Middle frontal gyrus (tissue), 1 donor: ENCODE measurements around the gene HSPA1B.
"Not testable (repeated sequence)": the region's sequence is repeated elsewhere in the genome, so short reads cannot be mapped to it uniquely, and the experiment has no call there.

Source experiments
- DNase-seq: peaks from one replicate; pipeline ENCODE4 v3.0.0-alpha.2; 2015; ENCODE audit warnings: low spot score; ENCODE audit errors: extremely low spot score

Gene HSPA1B

DNA sequence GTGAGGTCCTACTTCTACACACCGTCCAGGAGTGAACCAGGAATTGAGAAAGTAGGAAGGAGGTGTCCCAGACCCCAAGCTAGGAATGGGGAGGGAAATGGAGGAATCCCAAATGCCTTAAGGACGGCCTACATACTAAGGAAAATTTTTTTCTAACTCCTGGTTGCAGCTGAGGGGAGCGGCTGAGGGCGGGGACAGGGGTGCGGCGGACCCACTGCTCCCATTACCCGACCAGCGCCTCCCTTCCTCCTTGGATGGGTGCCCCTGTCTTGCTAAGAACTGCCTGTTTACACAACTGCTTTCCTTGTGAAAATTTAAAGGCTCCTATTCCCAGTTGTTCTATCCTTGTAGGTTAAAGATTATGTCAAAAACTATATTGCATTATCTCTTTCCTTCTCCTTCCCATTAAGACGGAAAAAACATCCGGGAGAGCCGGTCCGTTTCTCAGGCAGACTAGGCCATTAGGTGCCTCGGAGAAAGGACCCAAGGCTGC lies 699 bp upstream of the HSPA1B start:
- DNase-seq = no peak

DNA sequence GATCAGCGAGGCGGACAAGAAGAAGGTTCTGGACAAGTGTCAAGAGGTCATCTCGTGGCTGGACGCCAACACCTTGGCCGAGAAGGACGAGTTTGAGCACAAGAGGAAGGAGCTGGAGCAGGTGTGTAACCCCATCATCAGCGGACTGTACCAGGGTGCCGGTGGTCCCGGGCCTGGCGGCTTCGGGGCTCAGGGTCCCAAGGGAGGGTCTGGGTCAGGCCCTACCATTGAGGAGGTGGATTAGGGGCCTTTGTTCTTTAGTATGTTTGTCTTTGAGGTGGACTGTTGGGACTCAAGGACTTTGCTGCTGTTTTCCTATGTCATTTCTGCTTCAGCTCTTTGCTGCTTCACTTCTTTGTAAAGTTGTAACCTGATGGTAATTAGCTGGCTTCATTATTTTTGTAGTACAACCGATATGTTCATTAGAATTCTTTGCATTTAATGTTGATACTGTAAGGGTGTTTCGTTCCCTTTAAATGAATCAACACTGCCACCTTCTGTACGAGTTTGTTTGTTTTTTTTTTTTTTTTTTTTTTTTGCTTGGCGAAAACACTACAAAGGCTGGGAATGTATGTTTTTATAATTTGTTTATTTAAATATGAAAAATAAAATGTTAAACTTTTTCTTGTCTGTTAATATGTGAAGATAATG lies 2.2 kb downstream of the HSPA1B start:
- no peak for DNase-seq

DNA sequence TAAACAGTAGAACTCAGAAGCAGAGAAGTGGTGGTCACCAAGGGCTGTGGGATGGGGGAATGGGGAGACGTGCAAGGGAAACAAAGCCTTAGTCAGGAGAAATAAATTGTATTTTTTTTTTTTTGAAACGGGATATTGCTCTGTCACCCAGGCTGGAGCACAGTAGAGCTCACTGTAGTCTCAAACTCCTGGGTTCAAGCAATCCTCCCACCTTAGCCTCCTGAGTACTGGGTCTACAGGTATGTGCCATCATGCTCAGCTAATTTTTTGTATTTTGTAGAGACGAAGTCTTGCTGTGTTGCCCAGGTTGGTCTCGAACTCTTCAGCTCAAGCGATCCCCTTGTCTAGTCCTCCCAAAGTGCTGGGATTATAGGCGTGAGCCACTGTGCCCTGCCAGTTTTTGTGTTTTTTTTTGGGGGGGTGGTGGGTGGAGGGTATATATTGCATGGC lies 3.4 kb downstream of the HSPA1B start:
- DNase-seq = no peak

DNA sequence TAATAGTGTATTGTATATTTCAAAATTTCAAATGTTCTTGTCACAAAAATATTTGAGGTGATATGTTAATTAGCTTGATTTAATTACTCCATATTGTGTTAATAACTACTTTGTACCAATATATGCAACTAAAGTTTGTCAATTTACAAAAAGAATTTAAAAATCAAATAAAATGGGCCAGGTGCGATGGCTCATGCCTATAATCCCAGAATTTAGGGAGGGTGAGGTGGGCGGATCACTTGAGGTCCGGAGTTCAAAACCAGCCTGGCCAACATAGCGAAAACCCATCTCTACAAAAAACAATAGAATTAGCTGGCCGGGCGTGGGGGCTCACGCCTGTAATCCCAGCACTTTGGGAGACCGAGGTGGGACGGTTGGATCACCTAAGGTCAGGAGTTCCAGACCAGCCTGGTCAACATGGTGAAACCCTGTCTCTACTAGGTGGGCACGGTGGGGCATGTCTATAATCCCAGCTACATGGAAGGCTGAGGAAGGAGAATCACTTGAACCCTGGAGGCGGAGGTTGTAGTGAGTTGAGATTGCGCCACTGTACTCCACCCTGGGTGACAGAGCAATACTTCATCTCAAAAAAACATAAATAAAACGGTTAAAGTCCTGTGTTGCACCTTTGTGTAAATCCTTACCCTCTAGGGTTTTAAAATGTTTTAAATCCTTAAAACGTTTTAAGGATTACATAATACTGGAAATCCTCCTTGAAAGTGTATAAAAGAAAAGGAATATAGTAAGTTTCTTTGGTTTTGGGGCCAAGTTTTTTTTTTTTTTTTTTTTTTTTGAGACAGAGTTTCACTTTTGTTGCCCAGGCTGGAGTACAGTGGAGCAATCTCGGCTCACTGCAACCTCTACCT lies 4.0 kb downstream of the HSPA1B start:
- DNase-seq = no peak

DNA sequence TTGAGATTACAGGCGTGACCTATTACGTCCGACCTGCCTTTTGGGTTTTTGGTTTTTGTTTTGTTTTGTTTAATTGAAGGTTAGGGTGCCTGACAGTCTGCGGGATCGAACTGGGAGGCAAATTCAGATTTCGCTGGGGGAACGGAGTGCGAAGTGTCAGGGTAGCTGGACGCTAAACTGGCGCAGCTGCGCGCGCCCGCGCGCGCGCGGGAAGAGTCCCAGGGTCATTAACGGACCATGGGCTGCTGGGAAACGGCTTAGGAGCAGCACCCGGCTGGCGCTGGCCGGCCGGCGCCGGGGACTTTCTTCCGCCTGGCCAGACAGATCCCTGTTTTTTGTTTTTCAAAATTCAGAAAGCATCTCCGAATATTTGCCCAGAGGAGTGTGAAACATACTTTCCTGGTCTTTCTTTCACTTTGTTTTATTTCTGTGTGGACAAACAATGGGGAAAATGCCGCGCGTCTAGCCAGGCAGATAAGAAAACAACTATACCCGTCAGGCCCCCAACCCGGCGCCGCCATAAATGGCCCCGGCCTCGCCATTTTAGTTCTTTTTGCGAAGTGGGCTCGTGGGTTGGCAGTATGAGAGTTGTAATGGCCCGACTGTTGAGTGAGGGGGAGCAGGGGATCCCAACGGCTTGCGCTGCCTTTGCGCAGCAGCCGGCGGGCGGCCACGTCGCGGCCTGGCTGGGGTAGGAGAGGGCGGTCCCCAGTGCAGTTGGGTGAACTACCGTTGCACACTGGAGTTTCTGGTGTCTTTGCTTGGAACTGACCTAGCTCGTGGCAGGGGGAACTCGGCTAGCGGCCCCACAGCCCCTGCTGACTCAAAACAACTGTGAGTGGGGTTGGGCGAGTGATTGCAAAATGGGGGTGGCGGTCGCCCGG lies 7.1 kb downstream of the HSPA1B start:
- DNase-seq = peak; percentile 78

DNA sequence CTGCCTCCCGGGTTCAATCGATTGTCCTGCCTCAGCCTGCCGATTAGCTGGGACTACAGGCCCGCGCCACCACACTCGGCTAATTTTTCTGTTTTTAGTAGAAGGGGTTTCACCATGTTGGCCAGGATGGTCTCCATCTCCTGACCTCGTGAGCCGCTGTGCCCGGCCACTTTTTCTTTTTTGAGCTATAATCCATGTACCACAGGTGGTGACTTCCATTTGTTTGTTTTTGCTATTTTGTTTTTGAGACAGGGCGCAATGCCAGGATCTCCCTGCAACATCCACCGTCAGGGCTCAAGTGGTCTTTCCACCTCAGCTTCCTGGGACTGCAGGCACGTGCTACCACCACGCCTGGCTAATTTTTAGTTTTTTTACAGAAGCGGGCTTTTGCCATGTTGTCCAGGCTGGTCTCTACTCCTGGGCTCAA lies 8.5 kb downstream of the HSPA1B start:
- DNase-seq = no peak

DNA sequence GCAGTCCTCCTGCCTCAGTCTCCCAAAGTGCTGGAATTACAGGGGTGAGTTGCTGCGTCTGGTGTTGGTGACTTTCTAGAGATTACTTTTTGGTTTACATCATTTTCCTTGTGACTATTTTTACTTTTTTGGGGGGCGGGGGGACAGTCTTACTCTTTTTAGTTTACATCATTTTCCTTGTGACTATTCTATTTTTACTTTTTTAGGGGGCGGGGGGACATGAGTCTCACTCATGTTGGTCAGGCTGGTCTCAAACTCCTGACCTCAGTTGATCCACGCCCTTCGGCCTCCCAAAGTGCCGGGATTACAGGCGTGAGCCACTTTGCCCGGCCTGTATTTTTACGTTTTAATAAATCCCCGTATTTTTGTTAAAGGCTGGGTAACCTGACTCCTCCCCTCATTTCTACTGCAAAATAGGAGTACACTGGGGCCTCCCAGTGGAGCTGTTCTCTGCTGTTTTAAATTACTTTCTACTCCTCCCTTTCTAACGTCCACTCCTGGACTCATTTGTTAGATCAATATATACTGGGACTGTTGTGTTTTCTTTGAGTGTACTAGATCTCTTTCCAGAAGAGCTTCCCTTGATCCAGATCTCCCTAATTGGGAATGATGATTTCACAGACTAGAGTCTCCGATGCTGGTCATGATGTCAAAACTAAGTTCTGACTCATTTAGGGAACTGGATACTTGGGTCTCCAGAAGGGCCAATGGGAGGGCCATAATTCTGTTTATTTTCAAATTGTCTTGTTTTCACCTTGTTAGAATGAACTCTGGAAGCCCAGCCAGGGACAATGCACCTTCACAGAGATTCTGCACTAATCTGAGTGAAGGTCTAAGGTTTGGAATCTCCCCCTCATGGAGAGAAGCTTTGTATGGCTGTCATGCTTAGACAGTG lies 9.2 kb downstream of the HSPA1B start:
- DNase-seq = no peak

DNA sequence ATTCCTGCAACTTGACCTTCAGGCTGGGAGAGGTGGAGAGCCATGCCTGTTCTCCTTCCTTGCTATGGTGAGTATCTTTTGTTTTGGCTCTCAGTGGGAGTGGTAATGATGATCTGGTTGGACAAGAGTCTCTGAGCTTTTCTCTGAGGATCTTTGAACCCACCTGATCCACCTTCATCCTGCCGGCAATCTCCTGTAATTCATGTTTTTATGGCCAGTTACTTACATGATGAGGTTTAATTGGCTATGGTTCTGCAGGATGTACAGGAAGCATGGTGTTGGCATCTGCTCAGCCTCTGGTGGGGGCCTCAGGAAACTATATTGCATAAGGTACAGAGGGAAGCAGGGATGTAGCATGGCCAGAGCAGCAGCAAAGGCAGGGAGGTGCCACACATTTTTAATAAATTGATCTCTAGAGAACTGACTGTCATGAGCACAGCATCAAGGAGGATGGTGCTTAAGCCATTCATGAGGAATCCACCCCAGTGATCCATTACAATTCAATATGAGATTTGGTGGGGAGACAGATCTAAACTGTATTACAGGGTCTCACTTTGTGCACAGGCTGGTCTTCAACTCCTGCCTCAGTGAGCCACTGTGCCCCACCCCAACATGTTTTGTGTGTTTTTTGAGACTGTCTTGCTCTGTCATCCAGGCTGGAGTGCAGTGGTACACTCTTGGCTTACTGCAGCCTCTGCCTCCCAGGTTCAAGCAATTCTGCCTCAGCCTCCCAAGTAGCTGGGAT lies 10.0 kb downstream of the HSPA1B start:
- DNase-seq = no peak

DNA sequence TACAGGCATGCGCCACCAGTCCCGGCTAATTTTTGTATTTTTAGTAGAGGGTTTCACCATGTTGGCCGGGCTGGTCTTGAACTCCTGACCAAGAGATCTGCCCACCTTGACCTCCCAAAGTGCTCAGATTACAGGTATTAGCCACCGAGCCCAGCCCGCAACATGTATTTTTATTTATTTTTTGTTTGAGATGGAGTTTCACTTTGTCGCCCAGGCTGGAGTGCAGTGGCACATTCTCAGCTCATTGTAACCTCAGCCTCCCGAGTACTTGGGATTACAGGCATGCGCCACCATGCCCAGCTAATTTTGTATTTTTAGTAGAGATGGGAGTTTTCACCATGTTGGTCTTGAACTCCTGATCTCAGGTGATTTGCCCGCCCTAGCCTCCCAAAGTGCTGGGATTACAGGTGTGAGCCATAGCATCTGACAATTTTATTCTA lies 10.6 kb downstream of the HSPA1B start:
- DNase-seq = not testable (repeated sequence)

DNA sequence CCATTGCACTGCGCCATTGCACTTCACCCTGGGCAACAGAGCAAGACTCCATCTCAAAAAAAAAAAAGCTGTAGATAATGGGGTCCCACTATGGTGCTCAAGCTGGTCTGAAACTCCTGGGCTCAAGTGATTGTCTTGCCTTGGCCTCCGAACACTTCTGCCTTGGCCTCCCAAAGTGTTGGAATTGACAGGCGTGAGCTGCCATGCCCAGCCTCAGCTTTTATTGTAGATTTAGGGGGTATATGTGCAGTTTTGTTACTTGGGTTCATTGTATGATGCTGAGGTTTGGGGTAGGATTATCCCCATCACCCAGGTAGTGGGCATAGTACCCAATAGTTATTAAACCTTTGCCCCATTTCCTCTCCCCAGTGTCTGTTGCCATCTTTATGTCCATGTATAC lies 11.4 kb downstream of the HSPA1B start:
- DNase-seq = no peak

DNA sequence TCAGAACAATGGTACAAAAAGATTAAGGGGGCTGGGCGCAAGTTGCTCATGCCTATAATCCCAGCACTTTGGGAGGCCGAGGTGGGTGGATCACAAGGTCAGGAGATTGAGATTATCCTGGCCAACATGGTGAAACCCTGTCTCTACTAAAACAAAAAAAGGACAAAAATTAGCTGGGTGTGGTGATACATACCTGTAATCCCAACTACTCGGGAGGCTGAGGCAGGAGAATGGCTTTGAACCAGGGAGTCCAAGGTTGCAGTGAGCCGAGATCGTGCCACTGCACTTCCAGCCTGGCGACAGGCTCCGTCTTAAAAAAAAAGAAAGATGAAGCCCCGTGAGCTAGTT lies 12.2 kb downstream of the HSPA1B start:
- not testable (repeated sequence) for DNase-seq

DNA sequence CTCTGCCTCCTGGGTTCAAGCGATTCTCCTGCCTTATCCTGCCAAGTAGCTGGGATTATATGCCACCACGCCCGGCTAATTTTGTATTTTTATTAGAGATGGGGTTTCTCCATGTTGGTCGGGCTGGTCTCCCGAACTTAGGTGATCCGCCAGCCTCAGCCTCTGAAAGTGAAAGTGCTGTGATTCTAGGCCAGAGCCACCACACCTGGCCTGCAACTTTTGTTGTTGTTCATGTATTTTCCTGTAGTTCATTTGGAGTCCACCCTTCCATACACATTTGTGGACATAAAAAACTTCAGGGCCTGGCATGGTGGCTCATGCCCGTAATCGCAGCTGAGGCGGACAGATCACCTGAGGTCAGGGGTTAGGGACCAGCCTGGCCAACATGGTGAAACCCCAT lies 14.5 kb downstream of the HSPA1B start:
- DNase-seq = no peak

DNA sequence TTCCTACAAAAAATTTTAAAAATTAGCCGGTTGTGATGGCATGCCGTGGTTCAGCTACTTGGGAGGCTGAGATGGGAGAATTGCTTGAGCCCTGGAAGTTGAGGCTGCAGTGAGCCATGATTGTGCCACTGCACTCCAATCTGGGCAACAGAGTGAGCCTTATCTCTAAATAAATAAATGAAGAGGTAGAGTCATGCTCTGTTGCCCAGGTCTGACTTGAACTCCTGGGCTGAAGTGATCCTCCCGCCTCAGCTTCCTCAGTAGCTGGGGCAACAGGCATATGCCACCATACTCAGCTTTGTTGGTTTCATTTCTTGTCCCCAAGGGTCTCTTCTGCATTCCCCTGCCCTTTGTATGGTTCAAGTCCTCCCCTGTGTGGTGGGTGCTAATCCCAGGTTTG lies 17.0 kb downstream of the HSPA1B start:
- no peak for DNase-seq

DNA sequence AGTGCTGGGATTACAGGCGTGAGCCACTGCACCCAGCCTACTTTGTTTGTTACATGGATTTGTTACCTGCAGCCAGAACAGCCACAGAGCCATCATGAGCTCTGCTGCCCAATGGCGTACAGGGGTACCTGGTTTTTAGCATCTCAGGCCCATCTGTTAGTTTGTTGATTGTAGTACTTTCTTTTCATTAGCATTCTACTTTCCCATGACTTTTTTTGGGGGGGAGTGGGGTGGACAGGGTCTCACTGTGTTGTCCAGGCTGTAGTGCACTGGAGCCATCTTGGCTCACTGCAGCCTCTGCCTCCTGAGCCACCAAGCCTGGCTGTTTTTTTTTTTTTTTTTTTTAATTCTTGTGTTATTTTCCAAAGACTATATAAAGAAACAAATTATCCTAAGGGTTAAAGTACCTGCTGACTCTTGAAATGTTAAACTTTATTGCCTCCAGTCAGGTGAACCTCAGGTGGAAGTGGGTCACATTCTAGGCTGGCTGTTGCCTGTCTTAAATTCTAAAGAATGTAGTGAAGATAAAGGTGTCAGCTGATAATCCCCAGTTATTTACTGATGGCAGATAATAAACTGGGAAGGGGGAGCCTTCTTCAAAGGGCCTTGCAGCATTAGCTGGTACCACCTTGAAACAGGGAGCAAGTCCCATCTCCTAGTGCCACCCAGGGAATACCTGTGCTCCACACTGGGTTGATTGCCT lies 19.9 kb downstream of the HSPA1B start:
- DNase-seq = no peak

DNA sequence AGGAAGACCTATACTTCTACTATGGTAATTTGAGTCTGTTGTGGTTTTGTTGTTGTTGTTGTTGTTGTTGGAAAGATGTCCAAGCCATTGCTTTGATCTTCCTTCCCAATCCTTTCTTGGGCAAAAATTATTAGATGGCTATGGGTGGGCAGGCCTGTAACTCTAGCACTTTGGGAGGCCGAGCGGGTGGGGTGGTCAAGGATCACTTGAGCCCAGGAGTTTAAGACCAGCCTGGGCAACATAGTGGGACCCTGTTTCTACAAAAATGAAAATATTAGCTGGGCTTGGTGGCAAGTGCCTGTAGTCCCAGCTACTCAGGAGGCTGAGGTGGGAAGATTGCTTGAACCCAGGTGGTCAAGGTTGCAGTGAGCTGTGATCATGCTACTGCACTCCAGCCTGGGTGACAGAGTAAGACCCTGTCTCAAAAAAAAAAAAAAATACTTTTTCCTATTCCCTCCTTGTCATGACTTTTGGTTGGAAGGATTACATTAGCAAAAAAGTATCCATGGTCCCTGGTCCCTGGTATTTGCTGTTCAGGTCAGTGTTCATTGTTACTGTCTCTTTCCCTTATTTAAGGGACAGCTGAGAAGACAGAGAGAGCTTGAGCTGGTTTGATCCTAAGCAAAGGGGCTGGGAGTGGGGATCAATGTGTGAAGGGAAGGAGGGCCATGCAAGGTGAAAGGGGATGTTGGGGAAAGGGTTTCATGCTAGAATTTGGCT lies 23.4 kb downstream of the HSPA1B start:
- no peak for DNase-seq

DNA sequence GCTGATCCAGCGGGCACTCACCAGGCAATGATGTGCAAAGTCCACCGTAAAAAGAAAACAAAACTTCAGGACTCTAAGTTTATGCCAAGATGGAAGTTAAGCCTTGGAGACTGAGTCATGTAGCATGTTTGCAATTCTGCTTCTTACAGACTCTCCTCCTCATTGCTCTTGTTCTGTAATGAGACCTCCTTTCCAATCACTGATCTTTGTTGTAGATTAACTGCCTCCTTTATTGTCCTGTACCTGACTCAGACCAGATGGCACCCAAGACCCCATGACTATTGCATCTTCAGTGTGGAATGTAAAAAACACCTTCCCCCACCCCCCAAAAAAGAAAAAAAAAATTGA lies 23.9 kb downstream of the HSPA1B start:
- no peak for DNase-seq

DNA sequence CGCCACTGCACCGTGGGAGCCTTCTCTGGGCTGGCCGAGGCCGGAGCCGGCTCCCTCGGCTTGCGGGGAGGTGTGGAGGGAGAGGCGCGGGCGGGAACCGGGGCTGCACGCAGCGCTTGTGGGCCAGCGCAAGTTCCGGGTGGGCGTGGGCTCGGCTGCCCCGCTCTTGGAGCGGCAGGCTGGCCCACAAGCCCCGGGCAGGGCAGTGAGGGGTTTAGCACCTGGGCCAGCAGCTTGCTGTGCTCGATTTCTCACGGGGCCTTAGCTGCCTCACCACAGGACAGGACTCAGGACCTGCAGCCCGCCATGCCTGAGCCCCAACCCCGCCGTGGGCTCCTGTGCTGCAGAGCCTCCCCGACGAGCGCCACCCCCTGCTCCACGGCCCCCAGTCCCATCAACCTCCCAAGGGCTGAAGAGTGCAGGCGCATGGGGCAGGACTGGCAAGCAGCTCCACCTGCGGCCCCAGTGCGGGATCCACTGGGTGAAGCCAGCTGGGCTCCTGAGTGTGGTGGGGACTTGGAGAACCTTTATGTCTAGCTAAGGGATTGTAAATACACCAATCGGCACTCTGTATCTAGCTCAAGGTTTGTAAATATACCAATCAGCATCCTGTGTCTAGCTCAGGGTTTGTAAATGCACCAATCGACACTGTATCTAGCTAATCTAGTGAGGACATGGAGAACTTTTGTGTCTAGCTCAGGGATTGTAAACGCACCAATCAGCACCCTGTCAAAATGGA lies 24.6 kb downstream of the HSPA1B start:
- not testable (repeated sequence) for DNase-seq

DNA sequence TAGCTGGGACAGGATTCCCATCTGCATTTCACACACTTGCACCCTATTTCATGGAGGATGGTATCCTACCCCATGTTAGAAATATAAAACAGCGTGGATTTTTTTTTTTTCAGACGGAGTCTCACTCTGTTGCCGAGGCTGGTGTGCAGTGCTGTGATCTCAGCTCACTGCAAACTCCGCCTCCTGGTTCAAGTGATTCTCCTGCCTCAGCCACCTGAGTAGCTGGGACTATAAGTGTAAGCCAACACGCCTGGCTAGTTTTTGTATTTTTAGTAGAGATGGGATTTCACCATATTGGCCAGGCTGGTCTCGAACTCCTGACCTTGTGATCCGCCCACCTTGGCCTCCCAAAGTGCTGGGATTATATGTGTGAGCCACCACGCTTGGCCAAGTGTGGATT lies 30.2 kb downstream of the HSPA1B start:
- DNase-seq = not testable (repeated sequence)
